GM23338 (cell line): ENCODE results near the gene AIRE. TPM values are rescaled to one million over a fixed set of nuclear protein-coding genes. Genes with fewer than 3 reads are reported as not detected.

ENCODE experiments used
- ATAC-seq: fragments of 200-7000 bp; cut with Tn5 transposase; 3 replicates; pipeline ENCODE4 v1.9.1; 2020
- DNase-seq: peaks from one replicate; pipeline ENCODE4 v3.0.0-alpha.2; 2015; ENCODE audit warnings: low spot score
- H2AFZ ChIP-seq: fragments of 200-600 bp; sonication (generic); 2 replicates; pipeline ENCODE4 v1.8.0; 2016; ENCODE audit warnings: antibody characterized with exemption, mild to moderate bottlenecking, moderate library complexity
- H3F3A ChIP-seq: fragments of 200-600 bp; sonication (generic); replicated peaks from 2 replicates; pipeline ENCODE4 v1.8.0; 2017; ENCODE audit warnings: antibody characterized with exemption, mixed run types, low read depth
- H3K27ac ChIP-seq: fragments of 200-600 bp; sonication (generic); 2 replicates; pipeline ENCODE4 v1.6.1; 2016; ENCODE audit warnings: low read depth
- H3K27me3 ChIP-seq: fragments of 200-600 bp; sonication (generic); 2 replicates; pipeline ENCODE4 v1.8.0; 2016; ENCODE audit warnings: mild to moderate bottlenecking, mixed run types, moderate library complexity; ENCODE audit not compliant: insufficient read depth
- H3K36me3 ChIP-seq: fragments of 200-600 bp; sonication (generic); 2 replicates; pipeline ENCODE4 v1.8.0; 2016; ENCODE audit warnings: mild to moderate bottlenecking; ENCODE audit not compliant: insufficient read depth
- H3K4me1 ChIP-seq: fragments of 200-600 bp; sonication (generic); 2 replicates; pipeline ENCODE4 v1.8.0; 2016; ENCODE audit warnings: mild to moderate bottlenecking, moderate library complexity; ENCODE audit not compliant: insufficient read depth
- H3K4me2 ChIP-seq: fragments of 200-600 bp; sonication (generic); 2 replicates; pipeline ENCODE4 v1.7.1; 2017; ENCODE audit warnings: mixed run types
- H3K4me3 ChIP-seq: fragments of 200-600 bp; sonication (generic); 2 replicates; pipeline ENCODE4 v1.6.1; 2016; ENCODE audit warnings: mixed run types
- H3K79me2 ChIP-seq: fragments of 200-600 bp; sonication (generic); replicated peaks from 2 replicates; pipeline ENCODE4 v1.8.0; 2017; ENCODE audit warnings: mild to moderate bottlenecking; ENCODE audit not compliant: insufficient read depth
- H3K9me2 ChIP-seq: fragments of 200-600 bp; sonication (generic); 2 replicates; pipeline ENCODE4 v1.8.0; 2017; ENCODE audit not compliant: insufficient read depth
- H4K20me1 ChIP-seq: fragments of 200-600 bp; sonication (generic); replicated peaks from 2 replicates; pipeline ENCODE4 v1.8.0; 2017; ENCODE audit warnings: mild to moderate bottlenecking; ENCODE audit not compliant: insufficient read depth
- H3K27ac Mint-ChIP-seq: 2 replicates; pipeline ENCODE4 v1.8.0; 2020; ENCODE audit warnings: inconsistent platforms, mild to moderate bottlenecking, moderate library complexity, mixed read lengths
- H3K27me3 Mint-ChIP-seq: 3 replicates; pipeline ENCODE4 v1.8.0; 2022; ENCODE audit warnings: low read depth, mild to moderate bottlenecking, moderate library complexity, mixed read lengths, inconsistent platforms; ENCODE audit not compliant: insufficient read depth, poor library complexity
- H3K36me3 Mint-ChIP-seq: 3 replicates; pipeline ENCODE4 v1.8.0; 2021; ENCODE audit warnings: low read depth, mild to moderate bottlenecking, inconsistent platforms, moderate library complexity, mixed read lengths
- H3K4me1 Mint-ChIP-seq: 3 replicates; pipeline ENCODE4 v1.8.0; 2020; ENCODE audit warnings: mild to moderate bottlenecking, inconsistent platforms, mixed read lengths
- H3K4me3 Mint-ChIP-seq: 3 replicates; pipeline ENCODE4 v1.8.0; 2021; ENCODE audit warnings: moderate library complexity, mild to moderate bottlenecking, inconsistent platforms, mixed read lengths
- H3K9me3 Mint-ChIP-seq: 3 replicates; pipeline ENCODE4 v1.8.0; 2020; ENCODE audit warnings: moderate library complexity, mild to moderate bottlenecking, inconsistent platforms, mixed read lengths
- JUNB ChIP-seq: IDR thresholded peaks from one replicate; pipeline ENCODE4 v1.6.1; 2016; ENCODE audit warnings: antibody characterized with exemption; ENCODE audit not compliant: unreplicated experiment
- STAT1 ChIP-seq: IDR thresholded peaks from one replicate; pipeline ENCODE4 v1.6.1; 2016; ENCODE audit warnings: antibody characterized with exemption; ENCODE audit not compliant: unreplicated experiment
- ZNF331 ChIP-seq: fragments of 250-450 bp; sonication (Bioruptor Pico); IDR thresholded peaks from 2 replicates; pipeline ENCODE4 v1.5.0; 2020; ENCODE audit warnings: low read depth, mild to moderate bottlenecking, moderate library complexity
- polyA plus RNA-seq: library from polyadenylated mRNA; unstranded; fragments of >200 nt; fragmentation: Nextera tagmentation; extraction: Ambion mirVana; gene quantifications from 2 replicates; pipeline ENCODE4 v1.2.1, GENCODE V29; 2016
- total RNA-seq: library from RNA; depleted of rRNA; stranded (reverse); fragments of >200 nt; shearing (Covaris generic); gene quantifications from 2 replicates; pipeline ENCODE4 v1.2.3, GENCODE V29; 2014
- TF ChIP-seq, protein P1 (sequence below), 2 experiments: fragments of 200-600 bp in 1 of 2; sonication (generic) in 1 of 2; conservative IDR thresholded peaks; 2 replicates each; pipeline versions ENCODE4 v1.5.1 to v1.6.1; 2016 to 2017; ENCODE audit warnings: antibody characterized with exemption in 2 of 2, low read depth in 2 of 2, mild to moderate bottlenecking in 2 of 2, moderate library complexity in 1 of 2
- TF ChIP-seq, protein P2 (sequence below): fragments of 250-450 bp; sonication (Bioruptor Pico); IDR thresholded peaks from 2 replicates; pipeline ENCODE4 v1.5.0; 2020; ENCODE audit warnings: mild to moderate bottlenecking, moderate library complexity
- TF ChIP-seq, protein P3 (sequence below): IDR thresholded peaks from 2 replicates; pipeline ENCODE4 v1.6.1; 2016; ENCODE audit warnings: antibody characterized with exemption
- TF ChIP-seq, protein P4 (sequence below): IDR thresholded peaks from one replicate; pipeline ENCODE4 v1.6.1; 2018; ENCODE audit warnings: antibody characterized with exemption; ENCODE audit not compliant: unreplicated experiment

AIRE gene
- total and polyA plus RNA-seq, 2 experiments from 2014 or later: 0.10 TPM; not detected in 1

DNA sequence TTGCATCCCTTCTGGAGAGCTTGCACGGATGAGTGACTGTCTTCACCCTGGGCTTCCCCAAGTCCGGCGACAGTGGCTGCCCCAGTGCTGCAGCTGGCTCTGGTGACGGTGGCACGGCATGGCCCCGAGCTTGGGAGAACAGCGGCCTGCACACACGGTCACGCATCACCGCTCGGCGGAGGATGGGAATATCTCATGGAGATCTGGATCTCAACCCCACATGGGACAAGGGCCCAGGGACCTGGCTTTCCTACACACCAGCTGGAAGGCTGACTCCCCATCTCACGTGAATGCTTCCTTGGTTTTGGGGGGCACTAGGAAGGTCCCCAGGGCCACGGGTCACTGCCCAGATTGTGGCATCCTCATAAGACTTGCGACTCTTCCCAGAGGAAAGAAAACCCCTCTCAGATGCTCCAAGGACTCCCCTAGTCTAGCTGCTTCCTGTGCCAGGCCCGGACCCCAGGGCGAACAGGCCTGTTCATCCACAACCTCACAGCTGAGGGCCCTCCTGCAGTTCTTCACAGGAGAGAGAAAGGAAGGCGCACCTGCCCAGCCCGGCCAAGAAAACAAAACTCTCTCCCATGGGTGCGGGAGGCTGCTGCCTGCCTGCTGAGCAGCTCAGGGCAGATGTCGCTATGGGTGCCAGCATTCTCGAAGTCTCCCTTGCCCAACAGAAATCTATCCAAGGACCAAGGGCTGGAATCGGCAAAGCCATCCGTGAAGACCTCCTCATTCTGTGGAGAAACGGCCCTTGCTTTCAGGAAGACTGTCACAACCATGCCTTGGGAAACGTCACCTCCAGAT, 43.6 kb downstream of the AIRE start:
- H3K27ac ChIP-seq: no peak overlapping the region

More for the DNA sequence above, 43.6 kb downstream of the AIRE start:
- H3K27me3 Mint-ChIP-seq: peaks cover 5% of the 10 kb centered on the region
- Histone ChIP-seq H3K36me3 (no peaks in the 10 kb centered on the region), H3K79me2 (no peaks in the 10 kb centered on the region), H3K27me3 (no peaks in the 10 kb centered on the region), H3K4me1 (no peaks in the 10 kb centered on the region), H3K4me3 (no peak overlapping the region), H3K9me2 (no peaks in the 10 kb centered on the region), H3K4me2 (no peak overlapping the region), H4K20me1 (no peaks in the 10 kb centered on the region), H2AFZ (no peak overlapping the region), H3F3A (no peaks in the 10 kb centered on the region)
- TF ChIP-seq, protein P1, sequence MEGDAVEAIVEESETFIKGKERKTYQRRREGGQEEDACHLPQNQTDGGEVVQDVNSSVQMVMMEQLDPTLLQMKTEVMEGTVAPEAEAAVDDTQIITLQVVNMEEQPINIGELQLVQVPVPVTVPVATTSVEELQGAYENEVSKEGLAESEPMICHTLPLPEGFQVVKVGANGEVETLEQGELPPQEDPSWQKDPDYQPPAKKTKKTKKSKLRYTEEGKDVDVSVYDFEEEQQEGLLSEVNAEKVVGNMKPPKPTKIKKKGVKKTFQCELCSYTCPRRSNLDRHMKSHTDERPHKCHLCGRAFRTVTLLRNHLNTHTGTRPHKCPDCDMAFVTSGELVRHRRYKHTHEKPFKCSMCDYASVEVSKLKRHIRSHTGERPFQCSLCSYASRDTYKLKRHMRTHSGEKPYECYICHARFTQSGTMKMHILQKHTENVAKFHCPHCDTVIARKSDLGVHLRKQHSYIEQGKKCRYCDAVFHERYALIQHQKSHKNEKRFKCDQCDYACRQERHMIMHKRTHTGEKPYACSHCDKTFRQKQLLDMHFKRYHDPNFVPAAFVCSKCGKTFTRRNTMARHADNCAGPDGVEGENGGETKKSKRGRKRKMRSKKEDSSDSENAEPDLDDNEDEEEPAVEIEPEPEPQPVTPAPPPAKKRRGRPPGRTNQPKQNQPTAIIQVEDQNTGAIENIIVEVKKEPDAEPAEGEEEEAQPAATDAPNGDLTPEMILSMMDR (conservative IDR thresholded peaks at IDR 0.05; ENCODE audit: low read depth in 2 of 2): no peak
- TF ChIP-seq JUNB (no peak), STAT1 (no peak), ZNF331 (CRISPR knock-in tag) (no peak)
- TF ChIP-seq, protein P2, sequence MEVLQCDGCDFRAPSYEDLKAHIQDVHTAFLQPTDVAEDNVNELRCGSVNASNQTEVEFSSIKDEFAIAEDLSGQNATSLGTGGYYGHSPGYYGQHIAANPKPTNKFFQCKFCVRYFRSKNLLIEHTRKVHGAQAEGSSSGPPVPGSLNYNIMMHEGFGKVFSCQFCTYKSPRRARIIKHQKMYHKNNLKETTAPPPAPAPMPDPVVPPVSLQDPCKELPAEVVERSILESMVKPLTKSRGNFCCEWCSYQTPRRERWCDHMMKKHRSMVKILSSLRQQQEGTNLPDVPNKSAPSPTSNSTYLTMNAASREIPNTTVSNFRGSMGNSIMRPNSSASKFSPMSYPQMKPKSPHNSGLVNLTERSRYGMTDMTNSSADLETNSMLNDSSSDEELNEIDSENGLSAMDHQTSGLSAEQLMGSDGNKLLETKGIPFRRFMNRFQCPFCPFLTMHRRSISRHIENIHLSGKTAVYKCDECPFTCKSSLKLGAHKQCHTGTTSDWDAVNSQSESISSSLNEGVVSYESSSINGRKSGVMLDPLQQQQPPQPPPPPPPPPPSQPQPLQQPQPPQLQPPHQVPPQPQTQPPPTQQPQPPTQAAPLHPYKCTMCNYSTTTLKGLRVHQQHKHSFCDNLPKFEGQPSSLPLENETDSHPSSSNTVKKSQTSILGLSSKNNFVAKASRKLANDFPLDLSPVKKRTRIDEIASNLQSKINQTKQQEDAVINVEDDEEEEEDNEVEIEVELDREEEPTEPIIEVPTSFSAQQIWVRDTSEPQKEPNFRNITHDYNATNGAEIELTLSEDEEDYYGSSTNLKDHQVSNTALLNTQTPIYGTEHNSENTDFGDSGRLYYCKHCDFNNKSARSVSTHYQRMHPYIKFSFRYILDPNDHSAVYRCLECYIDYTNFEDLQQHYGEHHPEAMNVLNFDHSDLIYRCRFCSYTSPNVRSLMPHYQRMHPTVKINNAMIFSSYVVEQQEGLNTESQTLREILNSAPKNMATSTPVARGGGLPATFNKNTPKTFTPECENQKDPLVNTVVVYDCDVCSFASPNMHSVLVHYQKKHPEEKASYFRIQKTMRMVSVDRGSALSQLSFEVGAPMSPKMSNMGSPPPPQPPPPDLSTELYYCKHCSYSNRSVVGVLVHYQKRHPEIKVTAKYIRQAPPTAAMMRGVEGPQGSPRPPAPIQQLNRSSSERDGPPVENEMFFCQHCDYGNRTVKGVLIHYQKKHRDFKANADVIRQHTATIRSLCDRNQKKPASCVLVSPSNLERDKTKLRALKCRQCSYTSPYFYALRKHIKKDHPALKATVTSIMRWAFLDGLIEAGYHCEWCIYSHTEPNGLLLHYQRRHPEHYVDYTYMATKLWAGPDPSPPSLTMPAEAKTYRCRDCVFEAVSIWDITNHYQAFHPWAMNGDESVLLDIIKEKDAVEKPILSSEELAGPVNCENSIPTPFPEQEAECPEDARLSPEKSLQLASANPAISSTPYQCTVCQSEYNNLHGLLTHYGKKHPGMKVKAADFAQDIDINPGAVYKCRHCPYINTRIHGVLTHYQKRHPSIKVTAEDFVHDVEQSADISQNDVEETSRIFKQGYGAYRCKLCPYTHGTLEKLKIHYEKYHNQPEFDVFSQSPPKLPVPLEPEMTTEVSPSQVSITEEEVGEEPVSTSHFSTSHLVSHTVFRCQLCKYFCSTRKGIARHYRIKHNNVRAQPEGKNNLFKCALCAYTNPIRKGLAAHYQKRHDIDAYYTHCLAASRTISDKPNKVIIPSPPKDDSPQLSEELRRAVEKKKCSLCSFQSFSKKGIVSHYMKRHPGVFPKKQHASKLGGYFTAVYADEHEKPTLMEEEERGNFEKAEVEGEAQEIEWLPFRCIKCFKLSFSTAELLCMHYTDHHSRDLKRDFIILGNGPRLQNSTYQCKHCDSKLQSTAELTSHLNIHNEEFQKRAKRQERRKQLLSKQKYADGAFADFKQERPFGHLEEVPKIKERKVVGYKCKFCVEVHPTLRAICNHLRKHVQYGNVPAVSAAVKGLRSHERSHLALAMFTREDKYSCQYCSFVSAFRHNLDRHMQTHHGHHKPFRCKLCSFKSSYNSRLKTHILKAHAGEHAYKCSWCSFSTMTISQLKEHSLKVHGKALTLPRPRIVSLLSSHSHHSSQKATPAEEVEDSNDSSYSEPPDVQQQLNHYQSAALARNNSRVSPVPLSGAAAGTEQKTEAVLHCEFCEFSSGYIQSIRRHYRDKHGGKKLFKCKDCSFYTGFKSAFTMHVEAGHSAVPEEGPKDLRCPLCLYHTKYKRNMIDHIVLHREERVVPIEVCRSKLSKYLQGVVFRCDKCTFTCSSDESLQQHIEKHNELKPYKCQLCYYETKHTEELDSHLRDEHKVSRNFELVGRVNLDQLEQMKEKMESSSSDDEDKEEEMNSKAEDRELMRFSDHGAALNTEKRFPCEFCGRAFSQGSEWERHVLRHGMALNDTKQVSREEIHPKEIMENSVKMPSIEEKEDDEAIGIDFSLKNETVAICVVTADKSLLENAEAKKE (CRISPR knock-in tag): no peak
- TF ChIP-seq, protein P3, sequence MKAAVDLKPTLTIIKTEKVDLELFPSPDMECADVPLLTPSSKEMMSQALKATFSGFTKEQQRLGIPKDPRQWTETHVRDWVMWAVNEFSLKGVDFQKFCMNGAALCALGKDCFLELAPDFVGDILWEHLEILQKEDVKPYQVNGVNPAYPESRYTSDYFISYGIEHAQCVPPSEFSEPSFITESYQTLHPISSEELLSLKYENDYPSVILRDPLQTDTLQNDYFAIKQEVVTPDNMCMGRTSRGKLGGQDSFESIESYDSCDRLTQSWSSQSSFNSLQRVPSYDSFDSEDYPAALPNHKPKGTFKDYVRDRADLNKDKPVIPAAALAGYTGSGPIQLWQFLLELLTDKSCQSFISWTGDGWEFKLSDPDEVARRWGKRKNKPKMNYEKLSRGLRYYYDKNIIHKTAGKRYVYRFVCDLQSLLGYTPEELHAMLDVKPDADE: no peak
- TF ChIP-seq, protein P4, sequence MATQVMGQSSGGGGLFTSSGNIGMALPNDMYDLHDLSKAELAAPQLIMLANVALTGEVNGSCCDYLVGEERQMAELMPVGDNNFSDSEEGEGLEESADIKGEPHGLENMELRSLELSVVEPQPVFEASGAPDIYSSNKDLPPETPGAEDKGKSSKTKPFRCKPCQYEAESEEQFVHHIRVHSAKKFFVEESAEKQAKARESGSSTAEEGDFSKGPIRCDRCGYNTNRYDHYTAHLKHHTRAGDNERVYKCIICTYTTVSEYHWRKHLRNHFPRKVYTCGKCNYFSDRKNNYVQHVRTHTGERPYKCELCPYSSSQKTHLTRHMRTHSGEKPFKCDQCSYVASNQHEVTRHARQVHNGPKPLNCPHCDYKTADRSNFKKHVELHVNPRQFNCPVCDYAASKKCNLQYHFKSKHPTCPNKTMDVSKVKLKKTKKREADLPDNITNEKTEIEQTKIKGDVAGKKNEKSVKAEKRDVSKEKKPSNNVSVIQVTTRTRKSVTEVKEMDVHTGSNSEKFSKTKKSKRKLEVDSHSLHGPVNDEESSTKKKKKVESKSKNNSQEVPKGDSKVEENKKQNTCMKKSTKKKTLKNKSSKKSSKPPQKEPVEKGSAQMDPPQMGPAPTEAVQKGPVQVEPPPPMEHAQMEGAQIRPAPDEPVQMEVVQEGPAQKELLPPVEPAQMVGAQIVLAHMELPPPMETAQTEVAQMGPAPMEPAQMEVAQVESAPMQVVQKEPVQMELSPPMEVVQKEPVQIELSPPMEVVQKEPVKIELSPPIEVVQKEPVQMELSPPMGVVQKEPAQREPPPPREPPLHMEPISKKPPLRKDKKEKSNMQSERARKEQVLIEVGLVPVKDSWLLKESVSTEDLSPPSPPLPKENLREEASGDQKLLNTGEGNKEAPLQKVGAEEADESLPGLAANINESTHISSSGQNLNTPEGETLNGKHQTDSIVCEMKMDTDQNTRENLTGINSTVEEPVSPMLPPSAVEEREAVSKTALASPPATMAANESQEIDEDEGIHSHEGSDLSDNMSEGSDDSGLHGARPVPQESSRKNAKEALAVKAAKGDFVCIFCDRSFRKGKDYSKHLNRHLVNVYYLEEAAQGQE: no peak
- H3K4me1 Mint-ChIP-seq: no peaks in the 10 kb centered on the region
- DNase-seq (no peak), ATAC-seq (no peak)
- H3K36me3 Mint-ChIP-seq: no peaks in the 10 kb centered on the region; the same call in 2 of the 3 replicates
- H3K27ac Mint-ChIP-seq: no peak overlapping the region
- H3K9me3 Mint-ChIP-seq: no peaks in the 10 kb centered on the region
- H3K4me3 Mint-ChIP-seq: no peak overlapping the region; the same call in 2 of the 3 replicates
